ENCODE data around the gene GPR87. TPM values are rescaled to one million over a fixed set of nuclear protein-coding genes. Genes with fewer than 3 reads are reported as not detected.

GPR87 gene
- total and polyA plus RNA-seq, 7 experiments from 2014 or later: not detected

- Mint-ChIP-seq H3K9me3 (peaks cover 0 to 1% (median 0%) of the 10 kb centered on the region in 11 donors), H3K36me3 (no peaks in the 10 kb centered on the region), H3K27me3 (peaks cover 22 to 53% (median 33%) of the 10 kb centered on the region in 5 donors), H3K4me3 (no peak overlapping the region), H3K4me1 (peaks cover 0 to 21% (median 8%) of the 10 kb centered on the region in 7 donors), H3K27ac (no peak overlapping the region)
- ATAC-seq: no peak
- Histone ChIP-seq H3K27ac (ENCODE audit: low read depth, low read length) (no peak overlapping the region), H3K27me3 (ENCODE audit: control insufficient read depth in 2 of 2, insufficient read depth in 2 of 2, low read length in 2 of 2) (no peaks in the 10 kb centered on the region), H3K4me3 (ENCODE audit: low read length) (no peak overlapping the region), H3K9me3 (ENCODE audit: control insufficient read depth in 2 of 3, low read length in 3 of 3) (no peaks in the 10 kb centered on the region), H3K4me1 (ENCODE audit: control insufficient read depth in 2 of 2, insufficient read depth in 2 of 2, low read length in 2 of 2) (no peaks in the 10 kb centered on the region), H3K36me3 (ENCODE audit: control insufficient read depth in 2 of 3, insufficient read depth in 3 of 3, low read length in 3 of 3) (no peaks in the 10 kb centered on the region)
- ChIA-PET CTCF (no interaction called here), POLR2A (no interaction called here)
- no peak for DNase-seq
- intact Hi-C loops (cut with micrococcal nuclease): no loop called here
Observed at GRCh38 chr3:151350656-151351055, 34.0 kb upstream of the GPR87 start.

DNA sequence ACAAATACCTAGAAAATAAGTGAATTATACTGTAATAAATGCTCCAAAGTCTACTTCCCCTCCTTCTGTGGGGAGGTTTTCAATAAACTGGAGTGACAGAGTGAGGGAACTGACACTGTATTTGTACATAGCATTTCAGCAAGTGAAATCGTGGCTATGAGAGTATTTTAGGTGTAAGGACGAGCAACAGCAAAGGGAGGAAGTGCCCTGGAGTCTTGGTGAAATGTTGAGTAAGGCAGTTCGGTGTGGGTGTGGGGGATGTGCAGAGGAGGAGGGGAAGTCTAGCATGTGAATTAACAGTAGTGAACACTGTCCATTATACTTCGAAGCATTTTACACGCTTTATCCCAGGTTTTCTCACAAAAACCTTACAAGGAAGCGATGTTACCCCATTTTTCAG is 30.8 kb upstream of the GPR87 start:
- ChIA-PET CTCF (no interaction called here), POLR2A (no interaction called here)
- Mint-ChIP-seq H3K4me1 (peaks cover 0 to 21% (median 8%) of the 10 kb centered on the region in 7 donors), H3K9me3 (peaks cover 0 to 1% (median 0%) of the 10 kb centered on the region in 11 donors), H3K36me3 (no peaks in the 10 kb centered on the region), H3K27me3 (peaks cover 33 to 56% (median 45%) of the 10 kb centered on the region in 5 donors), H3K27ac (no peak overlapping the region), H3K4me3 (no peak overlapping the region)
- Histone ChIP-seq H3K4me1 (ENCODE audit: control insufficient read depth in 2 of 2, insufficient read depth in 2 of 2, low read length in 2 of 2) (no peaks in the 10 kb centered on the region), H3K4me3 (ENCODE audit: low read length) (no peak overlapping the region), H3K9me3 (ENCODE audit: control insufficient read depth in 2 of 3, low read length in 3 of 3) (no peaks in the 10 kb centered on the region), H3K27me3 (ENCODE audit: control insufficient read depth in 2 of 2, insufficient read depth in 2 of 2, low read length in 2 of 2) (no peaks in the 10 kb centered on the region), H3K36me3 (ENCODE audit: control insufficient read depth in 2 of 3, insufficient read depth in 3 of 3, low read length in 3 of 3) (no peaks in the 10 kb centered on the region), H3K27ac (ENCODE audit: low read depth, low read length) (no peak overlapping the region)
- no peak for DNase-seq
- peak; percentile 80 for ATAC-seq
- intact Hi-C loops (cut with micrococcal nuclease): no loop called here

DNA sequence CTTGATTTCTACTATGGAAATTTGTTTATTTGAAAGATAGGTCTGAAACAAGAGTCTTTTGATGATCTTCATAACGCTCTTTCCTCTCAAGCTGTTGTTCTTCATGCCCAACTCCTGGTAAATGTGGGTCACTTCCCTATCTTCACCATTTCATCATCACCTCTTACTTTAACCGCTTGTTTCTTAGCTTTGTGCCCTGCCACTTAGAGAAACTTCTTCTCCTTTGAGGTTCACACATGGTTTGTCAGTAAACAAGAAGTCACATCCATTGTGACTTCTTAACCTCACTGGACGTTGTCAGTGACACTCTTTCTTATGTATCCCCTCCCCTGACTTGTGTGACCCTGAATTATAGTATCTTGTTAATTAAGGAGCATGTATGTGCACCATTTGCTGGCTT is 29.7 kb upstream of the GPR87 start:
- no peak overlapping the region for H3K4me3 ChIP-seq (ENCODE audit: low read length)

DNA sequence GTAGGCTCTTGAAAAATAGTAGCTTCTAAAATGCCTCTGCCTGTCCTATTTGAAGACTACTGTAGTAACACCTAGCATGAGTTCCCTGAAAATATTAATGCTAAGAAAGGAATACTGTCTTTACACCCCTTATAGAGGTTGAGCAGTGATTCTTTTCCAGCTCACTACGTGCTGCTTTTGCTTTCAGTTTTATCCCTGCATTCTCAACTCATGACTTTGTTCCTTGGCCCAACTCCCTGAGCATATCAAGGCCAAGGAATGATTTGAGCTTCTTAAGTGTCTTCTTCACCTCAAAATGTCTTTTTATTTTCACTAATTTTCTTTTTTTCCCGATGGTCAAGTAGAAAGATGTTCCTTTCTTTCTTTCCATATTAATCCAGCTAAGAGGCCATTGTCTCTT is 29.2 kb upstream of the GPR87 start:
- no peaks in the 10 kb centered on the region for H3K36me3 Mint-ChIP-seq
- ChIA-PET CTCF (no interaction called here), POLR2A (no interaction called here)
- ATAC-seq (no peak), DNase-seq (no peak)
- Histone ChIP-seq H3K4me3 (ENCODE audit: low read length) (no peak overlapping the region), H3K27me3 (ENCODE audit: control insufficient read depth in 2 of 2, insufficient read depth in 2 of 2, low read length in 2 of 2) (no peaks in the 10 kb centered on the region), H3K27ac (ENCODE audit: low read depth, low read length) (no peak overlapping the region), H3K36me3 (ENCODE audit: control insufficient read depth in 2 of 3, insufficient read depth in 3 of 3, low read length in 3 of 3) (no peaks in the 10 kb centered on the region), H3K4me1 (ENCODE audit: control insufficient read depth in 2 of 2, insufficient read depth in 2 of 2, low read length in 2 of 2) (no peaks in the 10 kb centered on the region), H3K9me3 (ENCODE audit: control insufficient read depth in 2 of 3, low read length in 3 of 3) (no peaks in the 10 kb centered on the region)
- intact Hi-C loops (cut with micrococcal nuclease): no loop called here
- H3K27me3 Mint-ChIP-seq: peaks cover 33 to 51% (median 40%) of the 10 kb centered on the region in 5 donors
- peaks cover 0 to 15% (median 8%) of the 10 kb centered on the region in 7 donors for H3K4me1 Mint-ChIP-seq
- peak overlapping the region in 2 of 10 donors; percentile 5 to 18 for H3K4me3 Mint-ChIP-seq
- H3K9me3 Mint-ChIP-seq: peaks cover 0 to 3% (median 0%) of the 10 kb centered on the region in 11 donors
- no peak overlapping the region for H3K27ac Mint-ChIP-seq

More for the DNA sequence above, 29.7 kb upstream of the GPR87 start:
- ChIA-PET POLR2A (no interaction called here), CTCF (no interaction called here)
- no peaks in the 10 kb centered on the region for H3K36me3 ChIP-seq (ENCODE audit: control insufficient read depth in 2 of 3, insufficient read depth in 3 of 3, low read length in 3 of 3)
- Mint-ChIP-seq H3K27me3 (peaks cover 37 to 51% (median 44%) of the 10 kb centered on the region in 5 donors), H3K27ac (no peak overlapping the region), H3K4me3 (no peak overlapping the region), H3K36me3 (no peaks in the 10 kb centered on the region), H3K9me3 (peaks cover 0 to 3% (median 0%) of the 10 kb centered on the region in 11 donors), H3K4me1 (peaks cover 0 to 15% (median 8%) of the 10 kb centered on the region in 7 donors)
- H3K27me3 ChIP-seq (ENCODE audit: control insufficient read depth in 2 of 2, insufficient read depth in 2 of 2, low read length in 2 of 2): no peaks in the 10 kb centered on the region
- no peak overlapping the region for H3K27ac ChIP-seq (ENCODE audit: low read depth, low read length)
- DNase-seq: no peak
- peak; percentile 61 for ATAC-seq
- no peaks in the 10 kb centered on the region for H3K9me3 ChIP-seq (ENCODE audit: control insufficient read depth in 2 of 3, low read length in 3 of 3)
- no peaks in the 10 kb centered on the region for H3K4me1 ChIP-seq (ENCODE audit: control insufficient read depth in 2 of 2, insufficient read depth in 2 of 2, low read length in 2 of 2)
- intact Hi-C loops (cut with micrococcal nuclease): no loop called here

DNA sequence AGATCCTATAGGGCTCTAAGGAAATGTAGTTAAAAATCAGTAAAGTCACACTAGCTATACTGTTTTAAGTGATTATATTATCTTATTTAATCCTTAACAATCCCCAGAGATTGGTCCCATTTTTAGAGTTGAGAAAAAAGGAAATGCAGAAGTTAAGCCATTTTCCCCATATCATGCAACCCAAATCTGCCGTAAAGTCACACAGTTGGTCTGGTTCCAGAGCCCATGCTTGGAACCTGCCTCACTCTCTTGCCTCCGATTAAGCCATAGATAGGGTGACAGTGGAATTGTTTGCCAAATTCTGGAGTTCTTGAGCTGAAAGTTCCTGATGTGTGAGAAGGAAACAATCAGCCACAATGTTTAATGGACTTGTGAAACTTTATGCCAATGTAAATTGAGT is 15.1 kb upstream of the GPR87 start:
- Histone ChIP-seq H3K36me3 (ENCODE audit: control insufficient read depth in 2 of 3, insufficient read depth in 3 of 3, low read length in 3 of 3) (no peaks in the 10 kb centered on the region), H3K9me3 (ENCODE audit: control insufficient read depth in 2 of 3, low read length in 3 of 3) (no peaks in the 10 kb centered on the region), H3K27me3 (ENCODE audit: control insufficient read depth in 2 of 2, insufficient read depth in 2 of 2, low read length in 2 of 2) (no peaks in the 10 kb centered on the region), H3K27ac (ENCODE audit: low read depth, low read length) (no peak overlapping the region), H3K4me1 (ENCODE audit: control insufficient read depth in 2 of 2, insufficient read depth in 2 of 2, low read length in 2 of 2) (no peaks in the 10 kb centered on the region), H3K4me3 (ENCODE audit: low read length) (no peak overlapping the region)
- intact Hi-C loops (cut with micrococcal nuclease): no loop called here
- Mint-ChIP-seq H3K9me3 (no peaks in the 10 kb centered on the region), H3K27me3 (peaks cover 5 to 30% (median 19%) of the 10 kb centered on the region in 5 donors), H3K27ac (no peak overlapping the region), H3K36me3 (no peaks in the 10 kb centered on the region), H3K4me1 (peaks cover 4 to 9% (median 6%) of the 10 kb centered on the region in 7 donors), H3K4me3 (no peak overlapping the region)
- DNase-seq: no peak
- POLR2A ChIA-PET: no interaction called here
- CTCF ChIA-PET: no interaction called here
- ATAC-seq: no peak

DNA sequence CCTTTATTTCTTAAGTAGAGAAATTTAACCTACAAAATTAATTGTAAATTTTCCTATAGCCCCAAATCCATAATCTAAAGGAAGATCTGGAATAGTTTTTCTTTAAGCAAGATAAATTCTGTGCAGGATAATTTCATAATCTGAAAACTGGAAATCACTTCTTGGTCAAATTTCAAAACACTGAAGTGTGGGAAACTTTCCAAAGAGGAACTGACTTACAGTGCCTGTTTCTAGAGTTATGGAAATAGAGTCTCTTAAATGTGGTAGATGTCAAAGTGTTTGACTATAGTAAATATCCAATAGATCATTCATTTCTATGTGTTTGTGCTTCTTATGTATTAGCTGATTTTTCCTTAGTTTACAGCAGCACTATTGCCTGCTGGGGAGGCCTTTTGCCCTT is 14.3 kb upstream of the GPR87 start:
- ATAC-seq (no peak), DNase-seq (no peak)
- Mint-ChIP-seq H3K36me3 (no peaks in the 10 kb centered on the region), H3K9me3 (no peaks in the 10 kb centered on the region), H3K4me3 (no peak overlapping the region), H3K27ac (no peak overlapping the region), H3K4me1 (peaks cover 4 to 9% (median 6%) of the 10 kb centered on the region in 7 donors), H3K27me3 (peaks cover 13 to 28% (median 23%) of the 10 kb centered on the region in 5 donors)
- Histone ChIP-seq H3K9me3 (ENCODE audit: control insufficient read depth in 2 of 3, low read length in 3 of 3) (no peaks in the 10 kb centered on the region), H3K27me3 (ENCODE audit: control insufficient read depth in 2 of 2, insufficient read depth in 2 of 2, low read length in 2 of 2) (no peaks in the 10 kb centered on the region), H3K4me3 (ENCODE audit: low read length) (no peak overlapping the region), H3K27ac (ENCODE audit: low read depth, low read length) (no peak overlapping the region), H3K4me1 (ENCODE audit: control insufficient read depth in 2 of 2, insufficient read depth in 2 of 2, low read length in 2 of 2) (no peaks in the 10 kb centered on the region), H3K36me3 (ENCODE audit: control insufficient read depth in 2 of 3, insufficient read depth in 3 of 3, low read length in 3 of 3) (no peaks in the 10 kb centered on the region)
- ChIA-PET POLR2A (no interaction called here), CTCF (no interaction called here)
- intact Hi-C loops (cut with micrococcal nuclease): no loop called here

DNA sequence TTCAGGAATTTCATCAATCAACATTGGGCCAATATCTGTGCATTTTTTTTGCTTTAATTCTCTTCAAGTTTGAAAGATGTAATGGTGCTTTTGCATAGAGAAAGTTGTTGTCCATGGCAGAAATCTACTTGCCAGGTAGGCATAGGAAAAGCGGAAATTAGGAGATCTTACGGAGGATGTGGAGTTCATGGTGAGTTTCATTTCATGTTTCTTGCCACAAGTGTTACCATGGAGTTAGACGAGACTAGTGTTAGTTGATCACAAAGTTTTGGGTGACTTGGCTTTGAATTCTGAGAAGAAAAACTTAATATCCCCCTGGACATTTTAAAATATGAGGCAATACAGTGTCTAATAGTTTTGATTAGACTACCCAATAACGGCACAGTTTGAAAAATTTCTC is 13.8 kb upstream of the GPR87 start:
- no peak for ATAC-seq
- Mint-ChIP-seq H3K9me3 (no peaks in the 10 kb centered on the region), H3K27ac (no peak overlapping the region), H3K36me3 (no peaks in the 10 kb centered on the region), H3K4me1 (peaks cover 4 to 9% (median 6%) of the 10 kb centered on the region in 7 donors), H3K4me3 (no peak overlapping the region), H3K27me3 (peaks cover 13 to 31% (median 19%) of the 10 kb centered on the region in 5 donors)
- Histone ChIP-seq H3K4me3 (ENCODE audit: low read length) (no peak overlapping the region), H3K27ac (ENCODE audit: low read depth, low read length) (no peak overlapping the region), H3K9me3 (ENCODE audit: control insufficient read depth in 2 of 3, low read length in 3 of 3) (no peaks in the 10 kb centered on the region), H3K36me3 (ENCODE audit: control insufficient read depth in 2 of 3, insufficient read depth in 3 of 3, low read length in 3 of 3) (no peaks in the 10 kb centered on the region), H3K27me3 (ENCODE audit: control insufficient read depth in 2 of 2, insufficient read depth in 2 of 2, low read length in 2 of 2) (no peaks in the 10 kb centered on the region), H3K4me1 (ENCODE audit: control insufficient read depth in 2 of 2, insufficient read depth in 2 of 2, low read length in 2 of 2) (no peaks in the 10 kb centered on the region)
- CTCF ChIA-PET: no interaction called here
- POLR2A ChIA-PET: no interaction called here
- DNase-seq: no peak
- intact Hi-C loops (cut with micrococcal nuclease): no loop called here
